ENCODE measurements around the gene TRRAP.
A peak's percentile ranks its signal among the peaks of the same experiment; 100 is the strongest.

- peak in 8 of 11 experiments; percentile 10 to 61 (median 44) for TF ChIP-seq CTCF (IDR thresholded peaks at IDR 0.05 in 8 of 11, conservative IDR thresholded peaks at IDR 0.05 in 3 of 11)
- TF ChIP-seq POLR2A (IDR thresholded peaks at IDR 0.05) = no peak
- TF ChIP-seq POLR2AphosphoS5 (IDR thresholded peaks at IDR 0.05) = no peak
Measured at GRCh38 chr7:98831641-98832221, 46.6 kb upstream of the TRRAP start.
